Muscle of leg (tissue), 11 donors: ENCODE data around the gene RPL22L1. TPM values are rescaled to one million over a fixed set of nuclear protein-coding genes. Genes with fewer than 3 reads are reported as not detected.
"Not testable (repeated sequence)": the region's sequence is repeated elsewhere in the genome, so short reads cannot be mapped to it uniquely, and the experiment has no call there.

Experiments used
- DNase-seq: peaks from one replicate; pipeline ENCODE4 v3.0.0; 2013
- H3K27ac ChIP-seq: one replicate; pipeline ENCODE4 v1.5.1; 2013; ENCODE audit warnings: mild to moderate bottlenecking, low read length, control low read depth
- H3K27me3 ChIP-seq: one replicate; pipeline ENCODE4 v1.6.1; 2013; ENCODE audit warnings: low read length; ENCODE audit not compliant: control insufficient read depth, insufficient read depth
- H3K36me3 ChIP-seq: one replicate; pipeline ENCODE4 v1.6.1; 2013; ENCODE audit warnings: low read length; ENCODE audit not compliant: control insufficient read depth, insufficient read depth
- H3K4me1 ChIP-seq: one replicate; pipeline ENCODE4 v1.6.1; 2013; ENCODE audit warnings: low read length; ENCODE audit not compliant: control insufficient read depth, insufficient read depth
- H3K4me3 ChIP-seq: one replicate; pipeline ENCODE4 v1.5.1; 2013; ENCODE audit warnings: low read length, control low read depth
- H3K9me3 ChIP-seq: replicated peaks from 2 replicates; pipeline ENCODE4 v1.6.1; 2013; ENCODE audit warnings: low read depth, low read length; ENCODE audit not compliant: control insufficient read depth
- WGBS: methylation state at CpG from one replicate; pipeline ENCODE4 v1.1.5; 2013; ENCODE audit warnings: missing lambda C conversion rate; ENCODE audit not compliant: insufficient coverage; 5-methylcytosine and 5-hydroxymethylcytosine counted together
- polyA plus RNA-seq, 8 donors: library from polyadenylated mRNA; unstranded; fragments of 120-200 nt; gene quantifications; one replicate each; pipeline versions ENCODE4 v1.2.1 to v1.2.3, GENCODE V29; 2013; ENCODE audit warnings: inconsistent platforms in 1 of 8, low replicate concordance in 1 of 8; ENCODE audit not compliant: insufficient read length in 8 of 8, insufficient read depth in 1 of 8
- total RNA-seq: library from RNA; stranded (reverse); fragments of 120-200 nt; gene quantifications from one replicate; pipeline ENCODE4 v1.2.4, GENCODE V29; 2013

RPL22L1 gene
- total and polyA plus RNA-seq, 9 donors, result 51.2 to 99.0 (median 60.8) TPM

DNA sequence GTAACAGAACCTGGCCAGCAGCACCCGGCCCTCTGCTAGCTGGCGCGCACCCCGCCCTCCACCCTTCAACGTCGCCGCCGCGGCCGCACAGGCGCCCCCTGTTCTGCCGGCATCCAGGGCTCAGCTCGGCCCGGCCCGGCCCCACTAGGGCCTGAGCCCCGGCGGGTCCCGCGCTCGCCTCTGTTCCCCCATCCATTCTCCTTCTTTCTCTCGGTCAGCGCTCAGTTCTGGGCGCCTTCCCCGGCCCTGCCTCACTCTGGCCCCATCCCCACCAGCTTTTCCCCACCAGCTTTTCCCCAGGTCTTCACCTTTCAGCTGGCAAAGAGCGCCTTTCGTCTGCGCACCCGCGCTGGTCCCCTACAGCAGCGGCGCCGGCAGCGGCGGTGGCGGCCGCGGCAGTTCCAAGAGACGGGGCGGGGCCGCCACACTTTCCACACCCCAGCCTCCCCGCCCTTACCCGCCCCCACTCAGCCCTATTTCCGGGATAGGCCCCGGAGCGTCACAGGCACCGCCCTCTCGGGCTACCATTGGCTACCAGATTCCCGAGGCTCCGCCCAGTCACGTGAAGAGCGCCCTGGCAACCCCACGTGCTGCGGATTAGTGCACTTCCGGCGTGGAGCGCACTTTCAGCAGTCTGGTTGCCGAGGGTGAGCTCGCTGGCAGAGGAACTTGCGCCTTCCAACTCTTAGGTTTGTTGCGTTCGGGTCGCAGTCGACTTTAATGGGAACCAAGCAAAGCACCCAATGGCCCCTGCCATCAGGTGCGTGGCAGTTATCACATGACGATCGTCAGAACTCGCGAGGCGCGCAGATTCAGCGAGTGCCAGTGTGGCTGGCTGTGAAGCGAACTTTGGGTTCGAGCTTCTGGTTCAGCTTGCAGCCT lies 38.5 kb upstream of the RPL22L1 start, which contains the start of gene EIF5A2:
EIF5A2 (minus strand) TSS at position 403 of the 882 bp plus-strand sequence. CDS start 831 bp downstream, outside the sequence.
- Histone ChIP-seq H3K27ac (peak within 1 kb of the TSS; percentile 55), H3K36me3 (no peaks in the 10 kb centered on the region), H3K4me3 (peak within 1 kb of the TSS; percentile 74), H3K27me3 (no peaks in the 10 kb centered on the region), H3K4me1 (peaks cover 6% of the 10 kb centered on the region), H3K9me3 (peaks cover 17% of the 10 kb centered on the region)
- WGBS, result 13% methylated on average over 65 of the region's 73 CpGs
- DNase-seq, result peak; percentile 96

GRCh38 chr3:170907637-170908234 lies 37.7 kb upstream of the RPL22L1 start:
- no peaks in the 10 kb centered on the region for H3K27me3 ChIP-seq
- H3K4me1 ChIP-seq, result peaks cover 6% of the 10 kb centered on the region

DNA sequence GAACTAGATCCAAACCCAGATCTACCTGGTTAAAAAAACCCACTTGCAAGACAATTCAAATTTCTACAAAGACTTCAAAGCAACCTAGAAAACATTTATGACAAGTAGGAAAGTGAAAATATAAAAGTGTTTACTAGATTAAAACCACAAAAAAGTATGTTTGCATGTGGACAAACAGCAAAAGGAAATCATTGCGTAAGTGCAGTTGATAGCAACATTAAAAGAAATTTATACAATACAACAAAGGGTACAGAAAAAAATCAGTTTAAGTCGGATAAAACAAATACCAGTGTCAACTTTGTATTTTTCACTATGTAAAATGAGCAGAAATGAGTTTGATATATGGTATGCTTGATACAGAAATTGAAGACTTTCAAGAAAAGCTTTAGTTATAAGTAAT lies 35.9 kb upstream of the RPL22L1 start:
- H3K27me3 ChIP-seq, result no peaks in the 10 kb centered on the region
- H3K36me3 ChIP-seq, result no peaks in the 10 kb centered on the region
- DNase-seq, result no peak
- H3K9me3 ChIP-seq, result peaks cover 16% of the 10 kb centered on the region
- H3K27ac ChIP-seq, result no peak overlapping the region
- peaks cover 6% of the 10 kb centered on the region for H3K4me1 ChIP-seq
- no peak overlapping the region for H3K4me3 ChIP-seq
- WGBS, result no CpG with 5 or more reads among the region's 2 CpGs

More at GRCh38 chr3:170907637-170908234, 37.7 kb upstream of the RPL22L1 start:
- no peaks in the 10 kb centered on the region for H3K36me3 ChIP-seq
- peaks cover 17% of the 10 kb centered on the region for H3K9me3 ChIP-seq
- WGBS, result 1% methylated on average over 26 of the region's 33 CpGs
- peak overlapping the region; percentile 74 for H3K4me3 ChIP-seq
- no peak overlapping the region for H3K27ac ChIP-seq
- peak; percentile 22 for DNase-seq

- Histone ChIP-seq H3K4me3 (no peak overlapping the region), H3K27me3 (no peaks in the 10 kb centered on the region), H3K9me3 (no peaks in the 10 kb centered on the region), H3K36me3 (no peaks in the 10 kb centered on the region), H3K27ac (no peak overlapping the region), H3K4me1 (peaks cover 6% of the 10 kb centered on the region)
- DNase-seq, result no peak
- 77% methylated on average over 3 of the region's 3 CpGs for WGBS
Measured at GRCh38 chr3:170903123-170903522, 33.1 kb upstream of the RPL22L1 start.

GRCh38 chr3:170899455-170899854 lies 29.5 kb upstream of the RPL22L1 start:
- Histone ChIP-seq H3K27me3 (no peaks in the 10 kb centered on the region), H3K4me1 (no peaks in the 10 kb centered on the region), H3K9me3 (no peaks in the 10 kb centered on the region), H3K36me3 (no peaks in the 10 kb centered on the region), H3K27ac (no peak overlapping the region), H3K4me3 (no peak overlapping the region)
- no peak for DNase-seq
- no CpG with 5 or more reads among the region's 1 CpG for WGBS

DNA sequence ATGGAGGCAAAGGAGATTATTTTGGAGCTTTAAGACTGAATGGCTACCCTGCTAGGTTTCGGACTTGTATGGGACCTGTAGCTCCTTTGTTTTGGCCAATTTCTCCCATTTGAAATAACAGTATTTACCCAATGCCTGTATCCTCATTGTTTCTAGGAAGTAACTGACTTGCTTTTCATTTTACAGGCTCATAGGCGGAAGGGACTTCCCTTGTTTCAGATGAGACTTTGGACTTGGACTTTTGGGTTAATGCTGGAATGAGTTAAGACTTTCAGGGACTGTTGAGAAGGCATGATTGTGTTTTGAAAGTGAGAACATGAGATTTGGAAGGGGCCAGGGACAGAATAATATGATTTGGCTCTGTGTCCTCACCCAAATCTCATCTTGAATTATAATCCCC lies 28.0 kb upstream of the RPL22L1 start:
- no peak for DNase-seq
- no peaks in the 10 kb centered on the region for H3K9me3 ChIP-seq
- H3K4me3 ChIP-seq, result no peak overlapping the region
- no peaks in the 10 kb centered on the region for H3K27me3 ChIP-seq
- WGBS, result no CpG with 5 or more reads among the region's 2 CpGs
- H3K36me3 ChIP-seq, result no peaks in the 10 kb centered on the region
- no peaks in the 10 kb centered on the region for H3K4me1 ChIP-seq
- H3K27ac ChIP-seq, result no peak overlapping the region

GRCh38 chr3:170897199-170897598 lies 27.2 kb upstream of the RPL22L1 start:
- H3K36me3 ChIP-seq, H3K27me3 ChIP-seq, H3K4me3 ChIP-seq, H3K27ac ChIP-seq, DNase-seq, H3K4me1 ChIP-seq, H3K9me3 ChIP-seq: not testable (repeated sequence)
- WGBS, result 100% methylated on average over 1 of the region's 1 CpG

DNA sequence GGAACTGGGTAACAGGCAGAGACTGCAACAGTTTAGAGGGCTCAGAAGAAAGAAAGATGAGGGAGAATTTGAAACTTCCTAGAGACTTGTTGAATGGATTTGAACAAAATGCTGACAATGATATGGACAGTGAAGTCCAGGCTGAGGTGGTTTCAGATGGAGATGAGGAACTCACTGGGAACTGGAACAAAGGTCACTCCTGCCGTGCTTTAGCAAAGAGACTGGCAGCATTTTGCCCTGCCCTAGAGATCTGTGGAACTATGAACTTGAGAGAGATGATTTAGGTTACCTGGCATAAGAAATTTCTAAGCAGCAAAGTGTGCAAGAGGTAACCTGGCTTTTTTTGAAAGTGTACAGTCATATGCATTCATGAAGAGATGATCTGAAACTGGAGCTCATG lies 26.8 kb upstream of the RPL22L1 start:
- H3K4me1 ChIP-seq, result no peaks in the 10 kb centered on the region
- H3K4me3 ChIP-seq, result no peak overlapping the region
- H3K27me3 ChIP-seq, result no peaks in the 10 kb centered on the region
- H3K9me3 ChIP-seq, result no peaks in the 10 kb centered on the region
- no peak overlapping the region for H3K27ac ChIP-seq
- no peaks in the 10 kb centered on the region for H3K36me3 ChIP-seq
- WGBS, result 86% methylated on average over 1 of the region's 1 CpG
- no peak for DNase-seq

DNA sequence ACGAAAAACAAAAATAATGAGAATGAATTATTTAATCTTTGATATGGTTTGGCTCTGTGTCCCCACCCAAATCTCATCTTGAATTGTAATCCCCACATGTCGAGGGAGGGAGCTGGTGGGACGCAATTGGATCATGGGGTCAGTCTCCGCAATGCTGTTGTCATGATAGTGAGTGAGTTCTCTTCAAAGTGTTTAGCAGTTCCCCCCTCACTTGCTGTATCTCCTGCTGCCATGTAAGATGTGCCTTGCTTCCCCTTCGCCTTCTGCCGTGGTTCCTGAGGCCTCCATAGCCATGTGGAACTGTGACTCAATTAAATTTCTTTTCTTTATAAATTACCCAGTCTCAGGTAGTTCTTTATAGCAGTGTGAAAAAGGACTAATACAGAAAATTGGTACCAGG lies 26.3 kb upstream of the RPL22L1 start:
- DNase-seq, H3K27me3 ChIP-seq, H3K4me1 ChIP-seq, H3K4me3 ChIP-seq, H3K27ac ChIP-seq, H3K9me3 ChIP-seq, H3K36me3 ChIP-seq: not testable (repeated sequence)
- WGBS, result 91% methylated on average over 3 of the region's 6 CpGs

- WGBS, result 92% methylated on average over 8 of the region's 8 CpGs
- Histone ChIP-seq H3K4me1 (no peaks in the 10 kb centered on the region), H3K4me3 (no peak overlapping the region), H3K9me3 (no peaks in the 10 kb centered on the region), H3K36me3 (no peaks in the 10 kb centered on the region), H3K27me3 (no peaks in the 10 kb centered on the region), H3K27ac (no peak overlapping the region)
- no peak for DNase-seq
Measured at GRCh38 chr3:170893895-170894294, 23.9 kb upstream of the RPL22L1 start.
